HG02798 (cell line): ENCODE measurements around the gene FIGNL1.
"Not testable (repeated sequence)": the region's sequence is repeated elsewhere in the genome, so short reads cannot be mapped to it uniquely, and the experiment has no call there.

Experiments
- ATAC-seq: cut with Tn5 transposase; IDR thresholded peaks from one replicate; pipeline ENCODE4 v1.9.1; 2021; ENCODE audit warnings: mild to moderate bottlenecking; ENCODE audit not compliant: unreplicated experiment, poor library complexity

The FIGNL1 gene

GRCh38 chr7:50473531-50473930 lies 23.4 kb upstream of the FIGNL1 start:
- ATAC-seq = no peak

GRCh38 chr7:50472427-50472826 lies 22.3 kb upstream of the FIGNL1 start:
- ATAC-seq = no peak

- no peak for ATAC-seq
These were observed 21.8 kb upstream of the FIGNL1 start for GRCh38 chr7:50471970-50472369.

GRCh38 chr7:50470250-50471163 lies 20.4 kb upstream of the FIGNL1 start:
- no peak for ATAC-seq

GRCh38 chr7:50469181-50469580 lies 19.0 kb upstream of the FIGNL1 start:
- no peak for ATAC-seq

GRCh38 chr7:50467817-50468610 lies 17.9 kb upstream of the FIGNL1 start:
- peak; percentile 90 for ATAC-seq

- no peak for ATAC-seq
These were observed 16.9 kb upstream of the FIGNL1 start for GRCh38 chr7:50466815-50467585.

GRCh38 chr7:50463035-50463434 lies 12.9 kb upstream of the FIGNL1 start:
- ATAC-seq = no peak

GRCh38 chr7:50462361-50462760 lies 12.2 kb upstream of the FIGNL1 start:
- no peak for ATAC-seq

GRCh38 chr7:50461695-50462094 lies 11.5 kb upstream of the FIGNL1 start:
- no peak for ATAC-seq

- not testable (repeated sequence) for ATAC-seq
These were observed 9.0 kb upstream of the FIGNL1 start for GRCh38 chr7:50459183-50459582.

- not testable (repeated sequence) for ATAC-seq
These were observed 8.5 kb upstream of the FIGNL1 start for GRCh38 chr7:50458651-50459050.

GRCh38 chr7:50456371-50457123 lies 6.4 kb upstream of the FIGNL1 start:
- ATAC-seq = no peak

GRCh38 chr7:50455658-50456057 lies 5.5 kb upstream of the FIGNL1 start:
- no peak for ATAC-seq

- ATAC-seq = no peak
These were observed 4.8 kb upstream of the FIGNL1 start for GRCh38 chr7:50454968-50455367.

- no peak for ATAC-seq
These were observed 461 bp upstream of the FIGNL1 start for GRCh38 chr7:50450590-50451032.

- no peak for ATAC-seq
These were observed 659 bp downstream of the FIGNL1 start for GRCh38 chr7:50449501-50449880.

- ATAC-seq = peak; percentile 29
These were observed 1.3 kb downstream of the FIGNL1 start for GRCh38 chr7:50448823-50449222.

GRCh38 chr7:50446542-50446960 lies 3.6 kb downstream of the FIGNL1 start:
- peak; percentile 33 for ATAC-seq
